HG03045 (cell line): Measurements from ENCODE around the gene MDC1.
"Not testable (repeated sequence)": the region's sequence is repeated elsewhere in the genome, so short reads cannot be mapped to it uniquely, and the experiment has no call there.

ENCODE experiments used
- ATAC-seq: cut with Tn5 transposase; IDR thresholded peaks from one replicate; pipeline ENCODE4 v1.9.1; 2021; ENCODE audit warnings: mild to moderate bottlenecking, moderate library complexity; ENCODE audit not compliant: unreplicated experiment

Gene MDC1

DNA sequence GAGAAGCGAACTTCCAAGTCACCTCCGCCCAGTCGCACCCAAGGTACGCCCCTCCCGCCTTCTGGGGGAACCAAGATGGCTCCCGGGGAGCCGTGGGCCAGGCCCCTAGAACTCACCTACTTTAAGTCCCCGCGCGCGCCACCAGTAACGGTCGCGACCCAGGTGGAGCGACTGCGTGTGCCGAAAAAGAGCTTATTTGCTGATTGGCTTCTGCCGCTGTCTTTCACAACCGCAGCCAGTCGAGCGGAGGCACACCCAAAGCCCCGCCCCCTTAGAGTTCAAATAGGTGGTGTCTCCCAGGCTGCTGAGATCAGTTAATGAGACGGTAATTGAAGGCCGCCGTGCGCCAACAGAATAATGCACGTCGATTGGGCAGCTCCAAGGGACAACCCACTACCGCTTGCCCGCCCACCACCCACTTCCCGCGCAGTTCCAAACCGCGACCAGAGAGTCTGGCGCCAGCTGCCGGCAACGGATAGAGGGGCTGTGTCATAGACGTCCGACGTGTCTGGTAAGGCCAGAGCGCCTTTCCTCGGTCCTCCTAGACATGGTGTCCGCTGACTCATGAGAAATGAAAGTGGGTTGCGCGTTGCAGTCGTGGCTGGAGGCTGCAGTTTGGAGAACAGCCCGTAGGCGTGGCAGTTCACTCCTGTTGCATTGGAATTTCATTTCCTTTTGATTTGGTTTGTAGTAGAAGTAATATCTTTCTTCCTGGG is at the start of gene MDC1:
Gene MDC1, minus strand, starts transcription at position 153 of the 716 bp plus-strand sequence. CDS start 2,106 bp downstream, outside the sequence.
- ATAC-seq = peak; percentile 73

DNA sequence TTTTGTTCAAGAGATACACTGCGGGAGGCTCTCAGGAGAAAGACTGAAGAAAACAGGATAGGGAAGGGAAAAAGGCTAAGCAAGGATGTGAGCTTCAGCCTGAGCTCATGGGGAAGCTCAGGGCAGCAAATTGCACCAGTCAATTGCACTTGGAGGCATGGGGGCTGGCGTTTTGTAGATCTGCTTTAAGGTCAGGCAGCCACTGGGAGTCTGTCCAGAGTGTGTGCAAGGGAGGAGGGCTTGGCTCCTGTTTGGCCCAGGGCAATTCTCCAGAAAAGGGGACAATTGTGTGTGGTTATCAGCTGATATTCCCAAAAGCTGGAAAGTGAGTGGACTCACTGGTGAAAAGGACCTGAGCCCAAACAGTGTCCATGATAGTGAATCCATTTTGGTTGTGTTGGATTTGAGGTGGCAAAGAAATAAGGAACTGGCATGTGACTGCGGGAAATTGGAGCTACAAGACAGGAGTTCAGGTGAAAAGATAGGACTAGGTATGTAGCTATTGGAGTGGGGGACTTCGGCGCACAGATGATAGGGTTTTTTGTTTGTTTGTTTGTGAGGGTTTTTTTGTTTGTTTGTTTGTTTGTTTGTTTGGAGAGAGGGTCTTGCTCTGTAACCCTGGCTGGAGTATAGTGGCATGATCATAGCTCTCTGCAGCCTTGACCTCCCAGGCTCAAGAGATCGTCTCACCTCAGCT is 49.5 kb upstream of the MDC1 start:
- no peak for ATAC-seq

GRCh38 chr6:30765495-30765894 is 48.4 kb upstream of the MDC1 start:
- not testable (repeated sequence) for ATAC-seq

- ATAC-seq = not testable (repeated sequence)
Measured at GRCh38 chr6:30764490-30765043, 47.5 kb upstream of the MDC1 start.

GRCh38 chr6:30763618-30764489 is 46.8 kb upstream of the MDC1 start:
- no peak for ATAC-seq

- ATAC-seq = no peak
Measured at GRCh38 chr6:30763155-30763617, 46.1 kb upstream of the MDC1 start.

GRCh38 chr6:30761791-30762429 is 44.8 kb upstream of the MDC1 start:
- ATAC-seq = no peak

- no peak for ATAC-seq
Measured at GRCh38 chr6:30760549-30760948, 43.5 kb upstream of the MDC1 start.

DNA sequence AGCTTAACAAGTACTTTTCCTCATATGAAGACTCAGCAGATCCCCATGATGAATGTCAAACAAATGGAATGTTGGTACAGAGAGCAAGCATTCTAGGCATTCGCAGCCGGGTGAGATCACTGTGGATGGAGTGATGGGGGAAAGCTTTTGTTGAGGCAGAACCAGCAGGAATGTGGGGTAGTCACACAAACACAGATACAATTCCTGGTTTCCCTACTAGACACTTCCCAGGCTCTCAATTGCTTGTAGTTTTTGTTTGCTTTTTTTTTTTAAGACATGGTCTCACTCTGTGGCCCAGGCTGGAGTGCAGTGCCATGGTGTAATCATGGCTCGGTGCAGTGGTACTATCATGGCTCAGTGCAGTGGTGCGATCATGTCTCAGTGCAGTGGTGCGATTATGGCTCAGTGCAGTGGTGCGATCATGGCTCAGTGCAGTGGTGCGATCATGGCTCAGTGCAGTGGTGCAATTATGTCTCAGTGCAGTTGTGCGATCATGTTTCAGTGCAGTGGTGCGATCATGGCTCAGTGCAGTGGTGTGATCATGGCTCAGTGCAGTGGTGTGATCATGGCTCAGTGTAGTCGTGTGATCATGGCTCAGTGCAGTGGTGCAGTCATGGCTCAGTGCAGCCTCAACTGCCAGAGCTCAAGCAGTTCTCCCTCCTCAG is 42.6 kb upstream of the MDC1 start:
- ATAC-seq = no peak

GRCh38 chr6:30757261-30757904 is 40.3 kb upstream of the MDC1 start:
- ATAC-seq = no peak

DNA sequence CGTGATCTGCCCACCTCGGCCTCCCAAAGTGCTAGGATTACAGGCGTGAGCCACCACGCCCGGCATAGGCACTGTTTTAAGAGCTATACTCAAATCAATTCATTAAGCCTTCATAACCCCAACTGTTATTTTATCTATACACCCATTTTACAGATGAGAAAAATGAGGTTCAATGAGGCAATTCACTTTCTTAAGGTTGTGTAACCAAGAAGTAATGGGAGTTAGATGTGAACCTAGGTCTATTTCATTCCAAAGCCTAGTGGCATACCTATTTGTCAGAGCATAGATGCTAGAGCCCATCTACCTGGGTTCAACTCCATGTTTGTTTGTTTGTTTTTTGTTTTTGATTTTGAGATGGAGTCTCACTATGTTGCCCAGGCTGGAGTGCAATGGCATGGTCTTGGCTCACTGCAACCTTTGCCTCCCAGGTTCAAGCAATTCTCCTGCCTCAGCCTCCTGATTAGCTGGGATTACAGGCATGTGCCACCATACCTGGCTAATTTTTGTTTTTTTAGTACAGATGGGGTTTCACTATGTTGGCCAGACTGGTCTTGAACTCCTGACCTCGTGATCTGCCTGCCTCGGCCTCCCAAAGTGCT is 39.4 kb upstream of the MDC1 start:
- ATAC-seq = not testable (repeated sequence)

DNA sequence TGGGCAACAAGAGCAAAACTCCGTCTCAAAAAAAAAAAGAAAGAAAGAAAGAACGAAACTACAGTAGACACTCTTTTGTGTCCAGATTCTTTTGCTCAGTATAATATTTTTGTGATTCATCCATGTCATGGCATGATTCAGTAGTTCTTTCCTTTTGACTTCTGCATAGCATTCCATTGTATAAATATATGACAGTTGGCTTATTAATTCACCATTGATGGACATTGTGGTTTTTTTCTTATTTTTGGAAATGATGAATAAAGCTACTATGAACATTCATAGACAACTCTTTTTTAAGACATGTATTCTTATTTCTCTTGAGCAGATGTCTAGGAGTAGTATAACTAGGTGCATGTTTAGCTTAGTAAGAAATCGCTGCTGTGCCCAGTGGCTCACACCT is 37.5 kb upstream of the MDC1 start:
- ATAC-seq = no peak

GRCh38 chr6:30752157-30752927 is 35.3 kb upstream of the MDC1 start:
- no peak for ATAC-seq

DNA sequence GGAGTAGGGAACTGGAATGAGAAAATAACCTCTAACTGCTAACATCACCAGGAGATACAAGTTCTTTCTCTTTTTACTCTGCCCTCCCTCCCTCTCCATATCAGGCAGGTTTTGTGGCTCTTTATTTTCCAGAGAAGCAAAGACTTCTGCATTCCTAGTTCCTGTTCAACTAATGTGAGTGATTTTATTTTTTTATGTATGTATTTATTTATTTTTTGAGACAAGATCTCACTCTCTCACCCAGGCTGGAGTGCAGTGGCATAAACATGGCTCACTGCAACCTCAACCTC is 33.2 kb upstream of the MDC1 start:
- ATAC-seq = no peak

DNA sequence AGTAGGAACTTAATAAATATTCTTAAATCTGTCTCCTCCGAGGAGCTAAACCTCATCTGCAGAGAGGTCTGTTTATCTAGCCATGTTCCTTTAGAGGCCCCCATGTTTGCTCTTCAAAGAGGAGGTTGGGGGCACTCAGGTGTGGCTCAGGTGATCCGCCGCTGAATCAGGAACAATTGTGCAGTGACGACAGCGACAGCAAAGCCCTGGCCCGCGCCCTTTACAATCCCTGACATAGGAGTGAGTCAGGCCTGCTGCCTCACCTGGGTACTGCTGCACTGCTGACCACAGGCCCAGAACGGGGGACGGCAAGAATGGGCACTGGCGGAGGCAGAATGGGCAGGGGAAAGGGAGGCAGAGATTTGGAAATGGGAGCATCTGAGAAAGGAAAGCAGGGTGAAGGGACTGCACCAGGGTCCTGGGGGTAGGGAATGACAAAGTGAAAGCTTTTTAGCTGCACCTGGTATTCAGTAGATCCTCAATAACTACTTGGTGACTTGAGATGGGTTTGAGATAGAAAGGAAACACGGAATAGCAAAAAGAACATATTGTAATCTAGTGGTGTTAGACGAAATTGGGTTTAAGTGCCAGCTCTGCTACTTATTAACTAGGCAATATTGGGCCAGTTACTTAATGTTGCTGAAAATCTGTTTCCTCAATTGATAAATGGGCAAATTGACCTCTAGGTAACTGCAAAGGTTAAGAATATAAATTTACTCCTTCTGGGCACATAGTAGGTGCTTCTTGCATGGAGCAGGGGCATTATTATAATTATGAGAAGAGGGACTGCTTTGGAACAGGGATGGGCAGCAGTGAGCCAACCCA is 32.7 kb upstream of the MDC1 start:
- no peak for ATAC-seq

GRCh38 chr6:30748851-30749540 is 31.9 kb upstream of the MDC1 start:
- no peak for ATAC-seq
